Colonic mucosa (tissue), 4 donors: Measurements from ENCODE around the gene MAPKAPK2. TPM values are rescaled to one million over a fixed set of nuclear protein-coding genes. Genes with fewer than 3 reads are reported as not detected.
A peak's percentile ranks its signal among the peaks of the same experiment; 100 is the strongest.

ENCODE experiments used
- DNase-seq: peaks from one replicate; pipeline ENCODE4 v3.0.0-alpha.2; 2020
- H3K27ac ChIP-seq: fragments of 200-600 bp; one replicate; pipeline ENCODE4 v1.8.0; 2021
- H3K27me3 ChIP-seq: fragments of 200-600 bp; one replicate; pipeline ENCODE4 v1.8.0; 2021
- H3K36me3 ChIP-seq: fragments of 200-600 bp; one replicate; pipeline ENCODE4 v1.8.0; 2021
- H3K4me1 ChIP-seq: fragments of 200-600 bp; one replicate; pipeline ENCODE4 v1.8.0; 2021; ENCODE audit warnings: mild to moderate bottlenecking
- H3K4me3 ChIP-seq: fragments of 200-600 bp; one replicate; pipeline ENCODE4 v1.8.0; 2021
- H3K9ac ChIP-seq, 2 donors: one replicate each; pipeline ENCODE4 v1.7.0; 2013; ENCODE audit warnings: control low read depth in 2 of 2, low read depth in 2 of 2, low read length in 2 of 2
- H3K9me3 ChIP-seq: fragments of 200-600 bp; one replicate; pipeline ENCODE4 v1.8.0; 2021
- CTCF ChIP-seq: fragments of 200-600 bp; IDR thresholded peaks from one replicate; pipeline ENCODE4 v1.8.0; 2022; ENCODE audit warnings: antibody characterized with exemption, mild to moderate bottlenecking
- intact Hi-C: fragments of 100-400 bp; cut with DNase I; formaldehyde crosslinking; loops from one replicate; pipeline ENCODE4 v1.14.1; 2022
- total RNA-seq, 2 donors: library from RNA; stranded (reverse); fragmentation: NEBNext Ultra II Directional in 1 of 2; extraction: Animal tissue kit (Norgen Biotek cat#: 25700) in 1 of 2; gene quantifications; one replicate each; pipeline ENCODE4 v1.2.1, GENCODE V29; 2021
- donor health status: healthy.
- donor health status: DM: no; HTN: no; CAD: no.
- donor health status: DM: no; HTN: no; CAD: no.

Gene MAPKAPK2
- total RNA-seq, 2 donors from 2014 or later, result 61.4 to 71.1 TPM

GRCh38 chr1:206705191-206705590 is 20.5 kb downstream of the MAPKAPK2 start:
- TF ChIP-seq CTCF, result no peak
- Histone ChIP-seq H3K4me3 (no peak overlapping the region), H3K9me3 (no peaks in the 10 kb centered on the region), H3K9ac (peak overlapping the region in 1 of 2 donors; percentile 23), H3K4me1 (peaks cover 14% of the 10 kb centered on the region), H3K27me3 (no peaks in the 10 kb centered on the region), H3K27ac (peak overlapping the region; percentile 45), H3K36me3 (no peaks in the 10 kb centered on the region)
- intact Hi-C loops, result no loop called here
- DNase-seq, result no peak

- intact Hi-C loops, result no loop called here
- no peaks in the 10 kb centered on the region for H3K9me3 ChIP-seq
- no peaks in the 10 kb centered on the region for H3K36me3 ChIP-seq
- H3K9ac ChIP-seq, result peak overlapping the region; percentile 23 to 25
- TF ChIP-seq CTCF, result no peak
- DNase-seq, result no peak
- peak overlapping the region; percentile 45 for H3K27ac ChIP-seq
- no peak overlapping the region for H3K4me3 ChIP-seq
- H3K27me3 ChIP-seq, result no peaks in the 10 kb centered on the region
- H3K4me1 ChIP-seq, result peaks cover 12% of the 10 kb centered on the region
Observed at GRCh38 chr1:206705726-206706297, 21.1 kb downstream of the MAPKAPK2 start.

- no peak for TF ChIP-seq CTCF
- intact Hi-C loops, result no loop called here
- Histone ChIP-seq H3K4me1 (peaks cover 13% of the 10 kb centered on the region), H3K27ac (peak overlapping the region; percentile 45), H3K27me3 (no peaks in the 10 kb centered on the region), H3K9me3 (no peaks in the 10 kb centered on the region), H3K9ac (peak overlapping the region in 1 of 2 donors; percentile 25), H3K4me3 (no peak overlapping the region), H3K36me3 (no peaks in the 10 kb centered on the region)
- no peak for DNase-seq
Observed at GRCh38 chr1:206706298-206706791, 21.6 kb downstream of the MAPKAPK2 start.

GRCh38 chr1:206706806-206707366 is 22.2 kb downstream of the MAPKAPK2 start:
- Histone ChIP-seq H3K9ac (no peak overlapping the region), H3K9me3 (no peaks in the 10 kb centered on the region), H3K27me3 (no peaks in the 10 kb centered on the region), H3K4me1 (peaks cover 18% of the 10 kb centered on the region), H3K27ac (peak overlapping the region; percentile 45), H3K36me3 (no peaks in the 10 kb centered on the region), H3K4me3 (no peak overlapping the region)
- intact Hi-C loops, result no loop called here
- DNase-seq, result no peak
- no peak for TF ChIP-seq CTCF

- intact Hi-C loops, result no loop called here
- Histone ChIP-seq H3K9me3 (no peaks in the 10 kb centered on the region), H3K27ac (no peak overlapping the region), H3K4me3 (no peak overlapping the region), H3K36me3 (no peaks in the 10 kb centered on the region), H3K4me1 (peaks cover 18% of the 10 kb centered on the region), H3K9ac (no peak overlapping the region), H3K27me3 (no peaks in the 10 kb centered on the region)
- DNase-seq, result no peak
- no peak for TF ChIP-seq CTCF
Observed at GRCh38 chr1:206708058-206708457, 23.4 kb downstream of the MAPKAPK2 start.
